ENCODE measurements around the gene VKORC1L1. TPM values are rescaled to one million over a fixed set of nuclear protein-coding genes. Genes with fewer than 3 reads are reported as not detected.

VKORC1L1 gene
- total and polyA plus RNA-seq, 9 of the 15 experiments (the other 6 are each of a cell fraction or from before 2014, with no cell fraction given): 6.8 to 36.5 (median 19.3) TPM

- TF ChIP-seq FOXM1 (IDR thresholded peaks at IDR 0.05; ENCODE audit: low read depth) (no peak), FOXM1 (CRISPR knock-in tag; IDR thresholded peaks at IDR 0.05; ENCODE audit: low read depth) (peak; percentile 76; the same call in 1 of the 2 replicates), FOXA1 (IDR thresholded peaks at IDR 0.05; ENCODE audit: borderline replicate concordance) (no peak), ZBTB2 (IDR thresholded peaks at IDR 0.05) (0 out of 2 replicates have a peak, but pooled peaks have one; percentile 15), ZNF717 (CRISPR knock-in tag; IDR thresholded peaks at IDR 0.05) (no peak), MAFF (IDR thresholded peaks at IDR 0.05; ENCODE audit: low read length) (no peak), CLOCK (CRISPR knock-in tag; IDR thresholded peaks at IDR 0.05; ENCODE audit: borderline replicate concordance) (no peak), THRAP3 (IDR thresholded peaks at IDR 0.05; ENCODE audit: borderline replicate concordance) (no peak), ZNF232 (CRISPR knock-in tag; IDR thresholded peaks at IDR 0.05) (peak; percentile 88; the same call in 1 of the 2 replicates), TEAD2 (tag; IDR thresholded peaks at IDR 0.05) (no peak), ZNF764 (CRISPR knock-in tag; IDR thresholded peaks at IDR 0.05; ENCODE audit: low read depth) (no peak), CBFB (CRISPR knock-in tag; IDR thresholded peaks at IDR 0.05) (peak; percentile 91), SMARCC2 (IDR thresholded peaks at IDR 0.05; ENCODE audit: low read depth) (no peak), ZNF668 (CRISPR knock-in tag; IDR thresholded peaks at IDR 0.05) (0 out of 2 replicates have a peak, but pooled peaks have one; percentile 39), SNRNP70 (optimal IDR thresholded peaks at IDR 0.05; ENCODE audit: low read depth, low read length) (no peak), ELF4 (CRISPR knock-in tag; IDR thresholded peaks at IDR 0.05) (no peak), ETS2 (tag; IDR thresholded peaks at IDR 0.05; ENCODE audit: borderline replicate concordance, poor library complexity, severe bottlenecking) (no peak), RFX1 (IDR thresholded peaks at IDR 0.05) (no peak)
- TF ChIP-seq, protein P1, sequence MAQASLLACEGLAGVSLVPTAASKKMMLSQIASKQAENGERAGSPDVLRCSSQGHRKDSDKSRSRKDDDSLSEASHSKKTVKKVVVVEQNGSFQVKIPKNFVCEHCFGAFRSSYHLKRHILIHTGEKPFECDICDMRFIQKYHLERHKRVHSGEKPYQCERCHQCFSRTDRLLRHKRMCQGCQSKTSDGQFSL (CRISPR knock-in tag; IDR thresholded peaks at IDR 0.05): 0 out of 2 replicates have a peak, but pooled peaks have one; percentile 15
- TF ChIP-seq, protein P1 (tag; IDR thresholded peaks at IDR 0.05): no peak
- TF ChIP-seq, protein P2, sequence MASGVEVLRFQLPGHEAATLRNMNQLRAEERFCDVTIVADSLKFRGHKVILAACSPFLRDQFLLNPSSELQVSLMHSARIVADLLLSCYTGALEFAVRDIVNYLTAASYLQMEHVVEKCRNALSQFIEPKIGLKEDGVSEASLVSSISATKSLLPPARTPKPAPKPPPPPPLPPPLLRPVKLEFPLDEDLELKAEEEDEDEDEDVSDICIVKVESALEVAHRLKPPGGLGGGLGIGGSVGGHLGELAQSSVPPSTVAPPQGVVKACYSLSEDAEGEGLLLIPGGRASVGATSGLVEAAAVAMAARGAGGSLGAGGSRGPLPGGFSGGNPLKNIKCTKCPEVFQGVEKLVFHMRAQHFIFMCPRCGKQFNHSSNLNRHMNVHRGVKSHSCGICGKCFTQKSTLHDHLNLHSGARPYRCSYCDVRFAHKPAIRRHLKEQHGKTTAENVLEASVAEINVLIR (CRISPR knock-in tag; IDR thresholded peaks at IDR 0.05): peak; percentile 96
Measured at GRCh38 chr7:65981965-65982792, 109.3 kb downstream of the VKORC1L1 start, which contains the start of gene GUSB (continued).
